ENCODE data around the gene ILF3. TPM values are rescaled to one million over a fixed set of nuclear protein-coding genes. Genes with fewer than 3 reads are reported as not detected.

The ILF3 gene
- total RNA-seq, 1 donor from 2014 or later = 160 TPM

DNA sequence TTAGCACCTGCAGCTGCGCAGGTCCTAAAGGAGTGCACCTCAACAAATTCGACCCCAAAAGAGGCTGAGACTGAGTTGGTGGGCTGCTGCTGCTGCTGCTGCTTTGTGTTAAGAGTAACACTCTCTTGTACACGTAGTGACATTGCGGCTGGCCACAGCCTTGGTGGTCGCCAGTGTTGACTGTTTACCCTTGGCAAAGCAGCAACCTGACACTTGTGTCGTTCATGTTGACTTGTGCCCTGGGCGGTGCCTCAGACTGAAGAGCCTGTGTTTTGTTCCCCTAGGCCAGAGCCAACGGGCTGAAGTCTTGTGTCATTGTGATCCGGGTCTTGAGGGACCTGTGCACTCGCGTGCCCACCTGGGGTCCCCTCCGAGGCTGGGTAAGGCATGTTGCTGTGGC is 24.7 kb downstream of the ILF3 start:
- ATAC-seq = no peak

DNA sequence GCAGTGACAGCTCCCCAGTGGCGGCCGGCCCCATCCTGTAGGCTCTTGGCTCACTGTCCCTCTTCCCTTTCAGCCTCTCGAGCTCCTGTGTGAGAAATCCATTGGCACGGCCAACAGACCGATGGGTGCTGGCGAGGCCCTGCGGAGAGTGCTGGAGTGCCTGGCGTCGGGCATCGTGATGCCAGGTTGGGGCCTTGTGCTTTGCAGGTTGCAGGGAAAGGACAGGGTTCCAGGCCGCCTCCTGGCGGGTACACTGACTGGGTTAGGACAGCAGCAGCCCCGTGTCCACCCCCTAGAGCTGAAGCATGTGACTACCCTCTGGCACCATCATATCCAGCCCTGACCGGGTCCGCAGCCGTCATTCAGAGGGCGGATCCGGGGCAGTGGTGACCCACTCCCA is 25.6 kb downstream of the ILF3 start:
- no peak for ATAC-seq

DNA sequence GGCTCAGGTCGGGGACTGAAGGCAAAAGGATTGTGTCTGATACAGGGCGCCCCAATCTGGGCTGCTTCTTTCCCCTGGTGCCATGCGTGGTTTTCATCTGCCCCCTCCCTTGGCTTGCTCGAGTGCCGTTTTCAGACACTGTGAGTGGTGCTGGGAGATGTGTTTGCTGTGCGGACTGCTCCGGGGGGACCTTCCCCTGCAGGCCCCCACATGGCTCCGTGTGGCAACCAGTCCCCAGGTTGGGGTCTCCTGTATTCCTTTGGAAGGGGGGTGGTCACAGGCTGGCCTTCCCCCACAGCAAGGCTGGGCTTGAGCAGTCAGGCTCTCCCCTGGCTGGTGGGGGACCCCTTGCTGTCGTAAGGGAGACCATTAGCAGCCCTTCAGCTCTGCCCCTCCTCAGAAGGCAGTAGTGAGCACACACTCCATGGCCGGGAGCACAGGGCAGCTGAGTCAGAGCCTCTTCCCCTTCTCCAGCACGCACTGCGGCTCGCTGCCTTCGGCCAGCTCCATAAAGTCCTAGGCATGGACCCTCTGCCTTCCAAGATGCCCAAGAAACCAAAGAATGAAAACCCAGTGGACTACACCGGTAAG is 26.5 kb downstream of the ILF3 start:
- no peak for ATAC-seq

DNA sequence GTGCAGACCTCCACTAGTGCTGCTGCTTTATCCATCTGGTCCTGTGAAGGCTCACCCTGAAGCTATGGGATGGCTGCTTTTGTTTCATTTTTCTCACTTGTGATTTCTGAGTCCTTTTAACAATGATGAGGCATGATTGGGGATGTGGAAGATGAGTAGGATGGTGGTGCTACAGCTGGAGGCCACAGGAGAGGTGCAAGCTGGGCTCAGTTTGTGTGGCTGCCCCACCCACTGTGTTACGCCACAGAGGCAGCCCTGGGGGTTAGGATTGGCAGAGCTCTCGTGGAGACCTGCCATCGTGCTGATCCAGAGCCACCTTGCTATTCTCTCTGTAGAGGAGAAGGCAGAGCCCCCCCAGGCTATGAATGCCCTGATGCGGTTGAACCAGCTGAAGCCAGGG is 27.5 kb downstream of the ILF3 start:
- ATAC-seq = peak; percentile 37

DNA sequence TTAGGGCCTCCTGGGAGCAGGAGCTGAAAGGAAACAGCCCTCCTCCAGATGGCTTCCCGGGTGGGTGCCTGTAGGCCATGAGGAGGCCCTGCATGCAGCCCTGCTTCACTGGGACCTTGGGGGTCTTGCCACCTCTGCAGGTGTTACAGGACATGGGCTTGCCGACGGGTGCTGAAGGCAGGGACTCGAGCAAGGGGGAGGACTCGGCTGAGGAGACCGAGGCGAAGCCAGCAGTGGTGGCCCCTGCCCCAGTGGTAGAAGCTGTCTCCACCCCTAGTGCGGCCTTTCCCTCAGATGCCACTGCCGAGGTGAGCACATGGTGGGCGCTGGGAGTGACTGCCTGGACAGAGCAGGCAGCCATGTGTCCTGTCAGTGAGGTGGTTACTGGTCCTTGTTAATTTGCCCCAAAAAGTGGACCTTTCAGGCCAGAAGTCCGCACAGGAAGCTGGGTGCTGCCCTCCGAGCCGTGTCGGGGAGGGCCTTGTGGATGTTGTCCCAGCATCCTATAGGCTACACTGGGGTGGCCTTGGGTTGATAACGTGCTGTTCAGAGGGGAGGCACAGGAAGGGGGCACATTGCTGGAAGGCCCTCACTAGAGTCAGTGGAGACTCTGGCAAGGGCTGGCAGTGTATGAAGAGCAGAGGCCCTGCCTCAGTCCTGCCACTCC is 28.4 kb downstream of the ILF3 start:
- no peak for ATAC-seq

DNA sequence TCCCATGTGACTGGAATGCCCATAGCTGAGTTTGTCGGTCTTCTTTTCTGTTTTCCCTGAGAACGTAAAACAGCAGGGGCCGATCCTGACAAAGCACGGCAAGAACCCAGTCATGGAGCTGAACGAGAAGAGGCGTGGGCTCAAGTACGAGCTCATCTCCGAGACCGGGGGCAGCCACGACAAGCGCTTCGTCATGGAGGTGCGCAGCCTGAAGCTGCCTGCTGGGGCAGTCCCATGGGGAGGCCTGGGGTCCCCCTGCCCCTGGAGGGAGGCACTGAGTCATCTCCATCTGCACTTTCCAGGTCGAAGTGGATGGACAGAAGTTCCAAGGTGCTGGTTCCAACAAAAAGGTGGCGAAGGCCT is 28.9 kb downstream of the ILF3 start:
- no peak for ATAC-seq

DNA sequence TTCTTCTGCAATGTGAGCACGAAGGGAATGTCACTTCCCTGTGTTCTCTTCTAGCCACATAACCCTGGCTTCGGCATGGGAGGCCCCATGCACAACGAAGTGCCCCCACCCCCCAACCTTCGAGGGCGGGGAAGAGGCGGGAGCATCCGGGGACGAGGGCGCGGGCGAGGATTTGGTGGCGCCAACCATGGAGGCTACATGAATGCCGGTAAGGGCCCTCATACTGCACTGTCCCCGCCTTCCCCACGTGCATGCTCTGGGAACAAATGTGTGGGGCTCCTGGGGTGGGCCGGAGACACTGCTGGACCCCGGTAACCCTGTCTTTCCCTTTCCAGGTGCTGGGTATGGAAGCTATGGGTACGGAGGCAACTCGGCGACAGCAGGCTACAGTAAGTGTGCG is 29.4 kb downstream of the ILF3 start:
- no peak for ATAC-seq

DNA sequence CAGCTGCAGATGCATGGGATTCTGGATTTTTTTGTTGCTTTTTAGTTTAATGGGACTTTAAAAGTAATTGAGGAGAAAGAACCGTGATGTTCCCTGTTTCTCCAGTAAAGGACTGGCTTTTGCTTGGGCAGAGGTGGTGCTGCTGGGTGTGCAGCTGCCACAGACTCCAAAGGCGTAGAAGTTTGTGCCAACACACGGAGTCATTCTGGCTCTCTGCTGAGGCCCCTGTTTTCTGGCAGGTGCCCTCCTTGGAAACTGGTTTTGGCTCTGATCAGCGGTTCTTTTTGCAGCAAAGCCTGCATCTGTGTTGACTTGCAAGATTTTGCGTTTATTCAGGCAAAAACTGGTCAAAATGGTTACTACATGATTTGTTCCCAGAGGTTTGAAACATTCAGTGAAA is 31.1 kb downstream of the ILF3 start:
- ATAC-seq = no peak

DNA sequence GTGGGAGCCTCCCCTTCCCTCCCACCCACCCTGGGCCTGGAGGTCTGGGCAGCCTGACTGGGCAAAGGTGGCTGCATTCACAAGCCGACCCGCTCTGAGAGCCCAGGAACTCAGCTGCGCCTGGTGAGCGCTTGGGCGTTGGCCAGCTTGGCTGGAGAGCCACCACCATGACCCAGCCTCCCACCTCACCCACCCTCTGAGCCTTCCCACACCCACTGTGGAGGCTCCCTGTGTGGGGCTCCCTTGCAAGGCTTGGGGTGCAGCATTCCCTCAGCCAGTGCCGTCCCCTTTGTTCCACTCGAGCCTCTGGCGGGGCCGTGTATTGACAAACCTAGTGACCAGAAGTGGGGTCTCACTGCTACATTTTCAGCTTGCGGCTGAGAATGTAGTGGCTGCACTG is 32.0 kb downstream of the ILF3 start:
- no peak for ATAC-seq

DNA sequence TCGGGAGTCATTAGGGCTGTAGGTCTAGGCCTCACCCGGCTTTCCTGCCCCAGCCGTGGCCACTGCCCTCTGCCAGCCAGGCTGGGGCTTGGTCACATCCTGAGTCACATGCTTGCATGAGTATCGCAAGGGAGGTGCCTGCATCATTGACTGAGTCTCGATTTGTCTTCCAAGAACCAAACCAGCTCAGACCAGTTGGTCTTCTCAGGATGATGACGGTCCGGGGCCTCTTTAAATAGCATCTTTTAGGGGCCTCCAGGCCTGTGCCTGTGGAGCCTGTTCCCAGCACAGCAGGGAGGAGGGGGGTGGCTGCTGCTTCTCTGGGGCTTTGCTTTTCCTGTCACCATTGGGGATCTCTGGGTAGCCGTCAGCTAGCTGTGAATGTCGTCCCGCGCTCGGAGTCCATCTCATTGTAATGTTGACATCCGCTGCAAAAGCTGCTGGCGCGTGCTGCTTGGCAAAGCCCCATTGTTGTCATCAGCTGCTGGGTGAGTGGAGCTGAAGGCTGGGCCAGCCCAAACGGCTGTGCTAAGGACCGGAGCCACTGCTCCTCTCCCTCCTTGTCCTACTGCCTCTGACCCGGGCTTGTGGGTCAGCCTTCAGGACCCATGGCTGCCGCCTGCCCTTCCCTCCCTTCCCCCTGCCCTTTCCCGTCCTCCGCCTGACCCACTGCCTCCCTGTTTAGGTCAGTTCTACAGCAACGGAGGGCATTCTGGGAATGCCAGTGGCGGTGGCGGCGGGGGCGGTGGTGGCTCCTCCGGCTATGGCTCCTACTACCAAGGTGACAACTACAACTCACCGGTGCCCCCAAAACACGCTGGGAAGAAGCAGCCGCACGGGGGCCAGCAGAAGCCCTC is 32.7 kb downstream of the ILF3 start:
- peak; percentile 85 for ATAC-seq

DNA sequence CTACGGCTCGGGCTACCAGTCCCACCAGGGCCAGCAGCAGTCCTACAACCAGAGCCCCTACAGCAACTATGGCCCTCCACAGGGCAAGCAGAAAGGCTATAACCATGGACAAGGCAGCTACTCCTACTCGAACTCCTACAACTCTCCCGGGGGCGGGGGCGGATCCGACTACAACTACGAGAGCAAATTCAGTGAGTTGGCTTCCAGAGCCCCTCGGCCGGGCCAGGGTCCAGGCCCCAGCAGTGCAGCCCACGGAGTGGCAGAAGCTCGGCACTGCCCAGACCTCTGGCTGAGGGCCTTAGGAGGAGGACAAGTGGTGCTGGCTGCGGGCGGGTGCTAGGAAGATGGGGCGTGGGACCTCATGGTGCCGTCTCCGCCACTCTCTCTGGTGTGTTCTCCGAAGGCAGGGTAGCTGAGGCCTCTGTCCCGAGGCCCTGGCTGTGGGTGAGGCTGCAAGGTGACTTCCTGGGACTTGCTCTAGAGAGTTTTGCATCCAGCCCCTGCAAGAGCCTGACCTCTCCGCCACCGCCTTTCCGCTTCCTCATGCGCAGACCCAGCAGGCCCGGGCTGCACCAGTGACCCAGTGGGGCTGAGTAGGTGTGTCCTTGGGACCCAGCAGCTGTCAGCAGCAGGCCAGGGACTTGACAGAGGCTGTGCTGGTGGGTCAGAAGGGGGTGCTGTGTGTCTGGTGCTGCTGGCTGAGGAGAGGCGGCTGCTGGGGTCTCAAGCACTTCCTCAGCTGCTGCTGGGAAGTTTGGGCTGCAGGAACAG is 33.6 kb downstream of the ILF3 start:
- no peak for ATAC-seq

DNA sequence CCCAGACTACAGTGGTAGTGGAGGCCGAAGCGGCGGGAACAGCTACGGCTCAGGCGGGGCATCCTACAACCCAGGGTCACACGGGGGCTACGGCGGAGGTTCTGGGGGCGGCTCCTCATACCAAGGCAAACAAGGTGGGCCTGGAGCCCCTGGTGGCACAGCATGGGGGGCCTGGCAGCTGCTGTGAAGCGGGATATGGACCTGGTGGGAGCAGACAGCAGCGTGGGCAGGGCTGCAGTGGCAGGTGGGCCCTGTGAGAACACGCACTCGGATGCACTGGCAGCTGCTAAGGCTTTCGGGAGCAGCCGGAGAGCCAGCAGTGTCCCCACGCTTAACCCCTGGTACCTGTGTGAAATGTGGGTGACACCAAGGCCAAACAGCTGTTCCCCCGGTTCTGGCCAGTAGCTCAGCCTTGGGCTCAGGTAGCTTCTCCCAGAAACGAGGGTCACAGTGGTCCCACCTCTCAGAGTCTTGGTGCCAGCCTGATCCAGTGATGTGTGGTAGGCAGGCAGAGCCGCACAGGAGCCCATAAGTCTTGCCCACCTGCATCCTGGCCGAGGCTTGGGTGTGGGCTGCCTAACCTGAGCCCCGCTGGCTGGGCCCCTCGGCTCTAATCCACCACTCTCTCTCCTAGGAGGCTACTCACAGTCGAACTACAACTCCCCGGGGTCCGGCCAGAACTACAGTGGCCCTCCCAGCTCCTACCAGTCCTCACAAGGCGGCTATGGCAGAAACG is 34.6 kb downstream of the ILF3 start:
- no peak for ATAC-seq

DNA sequence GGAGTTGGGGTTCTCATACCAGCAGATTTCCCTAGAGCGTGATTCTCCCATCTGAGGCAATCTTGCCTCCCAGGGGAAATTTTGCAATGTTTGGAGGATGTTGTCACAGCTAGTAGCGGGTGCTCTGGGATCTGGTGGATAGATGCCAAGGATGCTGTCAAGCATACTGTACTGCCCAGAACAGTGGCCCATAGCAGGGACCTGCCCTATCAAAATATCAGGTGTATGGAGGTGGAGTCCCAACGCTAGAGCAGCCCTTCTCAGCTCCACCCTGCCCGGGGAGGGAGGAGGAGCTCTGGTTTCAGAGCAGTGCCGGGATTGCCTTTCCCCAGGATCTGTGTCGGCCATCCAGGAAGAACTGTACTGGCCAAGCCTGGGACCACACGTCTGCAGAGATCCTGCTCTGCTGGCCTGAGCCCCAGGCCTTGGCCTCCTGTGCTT is 36.2 kb downstream of the ILF3 start:
- ATAC-seq = no peak

DNA sequence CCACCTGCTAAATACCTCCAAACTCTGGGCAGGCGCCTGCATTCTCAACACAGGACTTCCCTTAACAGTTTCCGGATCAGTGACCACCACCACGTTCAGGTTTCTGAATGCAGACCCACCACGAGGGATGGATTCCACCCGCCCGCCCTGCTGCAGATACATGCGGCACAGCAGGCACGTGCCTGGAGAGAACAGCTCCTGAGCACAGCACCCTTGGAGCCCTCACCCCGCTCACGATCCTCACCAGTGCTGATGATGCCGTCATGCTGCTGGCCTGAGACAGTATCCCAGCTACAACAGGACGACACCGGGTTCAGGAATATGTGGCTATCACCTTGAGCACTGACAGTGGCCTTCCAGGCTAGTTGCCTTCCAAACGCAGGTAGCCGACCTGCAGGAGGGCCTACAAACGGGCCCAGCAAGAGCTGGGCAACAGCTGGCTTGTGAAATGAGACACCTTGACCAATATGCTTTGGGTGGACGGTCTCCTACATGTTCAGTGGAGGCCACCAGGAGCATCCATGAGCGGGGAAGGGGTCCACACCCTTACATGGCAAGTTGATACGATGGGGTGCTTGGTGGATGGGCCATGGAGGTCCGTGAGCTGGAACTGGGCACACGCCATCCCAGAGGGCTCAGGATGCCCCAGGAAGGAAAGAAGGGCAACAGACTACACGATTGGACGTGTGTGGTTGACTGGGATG is 37.2 kb downstream of the ILF3 start:
- ATAC-seq = no peak

DNA sequence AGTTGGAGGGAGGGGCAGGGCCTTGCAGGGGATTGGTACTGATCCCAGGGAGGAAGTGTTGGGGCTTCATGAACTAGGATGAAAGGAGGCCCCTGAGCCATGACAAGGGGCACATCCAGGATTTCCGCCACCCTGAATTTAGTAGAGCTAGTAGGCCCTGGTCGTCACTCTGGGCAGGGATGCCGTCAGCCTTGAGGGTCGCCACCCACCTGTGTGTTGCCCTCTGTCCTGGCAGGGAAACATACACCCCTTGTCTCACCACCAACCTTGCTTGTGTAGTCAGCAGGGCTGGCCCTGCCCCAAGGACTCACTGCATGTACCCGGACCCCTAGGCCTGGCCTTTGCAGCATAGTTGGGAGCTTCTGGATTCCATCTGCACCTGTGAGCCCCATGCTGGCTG is 37.7 kb downstream of the ILF3 start:
- no peak for ATAC-seq

DNA sequence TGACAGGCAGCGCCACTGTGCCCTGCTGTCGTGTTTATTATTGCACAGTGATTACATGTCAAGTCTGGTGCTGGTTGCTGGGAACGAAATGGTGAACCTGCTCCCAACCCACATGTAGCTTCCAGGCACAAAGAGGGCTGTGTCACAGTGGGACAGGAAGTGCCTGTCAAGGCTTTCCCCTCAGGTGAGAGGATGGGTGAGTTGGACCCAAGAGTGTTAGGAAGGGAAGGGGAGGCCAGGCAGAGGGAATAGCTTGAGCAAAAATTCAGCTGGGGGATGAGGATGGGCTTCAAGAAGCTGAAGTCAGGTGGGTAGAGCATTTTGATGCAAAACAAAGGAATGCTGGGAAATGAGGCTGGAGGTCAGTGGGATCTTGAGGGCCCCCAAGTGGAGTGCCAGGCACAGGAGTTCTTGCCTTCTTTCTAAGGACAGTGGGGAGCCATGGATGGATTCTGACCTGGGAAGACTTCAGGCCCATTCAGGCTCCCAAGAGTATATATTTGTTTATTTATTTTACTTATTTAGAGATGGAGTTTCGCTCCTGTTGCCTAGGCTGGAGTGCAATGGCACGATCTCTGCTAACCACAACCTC is 38.6 kb downstream of the ILF3 start:
- no peak for ATAC-seq

DNA sequence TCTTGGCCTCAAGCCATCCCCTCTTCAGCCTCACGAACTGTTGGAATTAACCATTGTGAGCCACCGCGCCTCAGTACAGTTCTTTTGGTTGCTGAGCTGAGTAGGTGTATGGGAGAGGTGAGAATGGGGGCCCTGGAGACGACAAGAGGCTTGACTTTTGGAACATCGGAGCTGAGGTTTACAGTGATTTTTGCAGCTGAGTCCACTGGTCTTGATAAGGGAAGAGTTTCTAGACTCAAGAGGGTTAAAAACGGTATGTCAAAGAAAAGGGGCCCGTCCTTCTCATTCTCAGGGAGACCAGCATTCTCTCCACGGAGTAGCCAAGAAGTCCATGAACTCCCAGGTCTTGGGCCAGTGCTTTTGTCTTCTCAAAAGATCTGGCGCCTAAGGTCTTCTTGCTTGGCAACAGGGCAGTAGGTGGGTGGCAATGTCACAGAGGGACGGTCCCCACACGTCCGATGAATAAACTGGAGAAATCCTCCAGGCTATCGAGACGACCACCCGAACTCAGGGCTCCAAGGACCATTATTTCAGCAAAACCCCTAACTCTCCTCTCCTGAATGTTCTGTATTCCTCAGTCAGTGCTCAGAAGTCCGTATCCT is 40.7 kb downstream of the ILF3 start:
- ATAC-seq = no peak

DNA sequence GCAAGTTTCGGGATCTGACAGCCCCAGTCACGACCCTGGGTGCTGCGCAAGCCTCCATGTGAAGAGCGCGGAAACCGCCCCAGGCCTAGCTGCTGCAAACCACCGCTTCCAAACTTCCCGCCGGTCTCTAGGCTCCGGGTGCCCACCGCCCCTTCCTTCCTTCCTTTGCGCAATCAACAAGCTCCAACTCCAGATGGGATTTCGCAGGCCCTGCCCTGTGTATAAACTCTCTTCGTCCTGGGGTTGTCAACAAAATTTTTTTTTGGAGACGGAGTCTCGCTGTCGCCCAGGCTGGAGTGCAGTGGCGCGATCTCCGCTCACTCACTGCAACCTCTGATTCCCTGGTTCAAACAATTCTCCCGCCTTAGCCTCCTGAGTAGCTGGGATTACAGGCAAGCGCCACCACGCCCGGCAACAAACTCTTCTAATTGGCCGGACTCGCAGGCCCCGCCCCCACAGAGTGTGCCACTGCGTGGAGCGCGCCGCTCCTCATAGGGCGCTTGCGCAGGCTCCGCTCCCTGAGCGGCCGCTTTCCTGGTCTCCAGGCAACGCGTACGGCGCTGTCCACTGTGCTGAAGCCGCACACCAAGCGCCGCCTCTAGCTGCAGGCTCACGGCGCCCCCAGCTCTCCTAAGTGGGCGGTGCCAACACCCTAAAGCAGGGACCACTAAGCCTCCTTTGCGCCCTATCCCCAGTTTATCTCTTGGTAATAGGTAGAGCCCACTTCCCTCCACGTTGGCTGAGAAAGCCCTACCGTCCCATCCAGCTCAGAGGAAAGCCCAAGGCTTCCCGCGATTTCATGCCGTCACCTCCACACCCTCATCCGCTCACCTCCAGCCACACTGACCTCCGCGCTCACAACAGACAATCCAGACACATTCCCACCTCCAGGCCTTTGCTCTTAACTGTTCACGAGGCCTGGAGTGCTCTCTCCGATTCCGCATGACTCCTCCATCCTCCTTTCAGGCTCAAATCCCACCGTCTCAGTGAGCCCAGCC is 41.6 kb downstream of the ILF3 start:
- peak; percentile 98 for ATAC-seq

DNA sequence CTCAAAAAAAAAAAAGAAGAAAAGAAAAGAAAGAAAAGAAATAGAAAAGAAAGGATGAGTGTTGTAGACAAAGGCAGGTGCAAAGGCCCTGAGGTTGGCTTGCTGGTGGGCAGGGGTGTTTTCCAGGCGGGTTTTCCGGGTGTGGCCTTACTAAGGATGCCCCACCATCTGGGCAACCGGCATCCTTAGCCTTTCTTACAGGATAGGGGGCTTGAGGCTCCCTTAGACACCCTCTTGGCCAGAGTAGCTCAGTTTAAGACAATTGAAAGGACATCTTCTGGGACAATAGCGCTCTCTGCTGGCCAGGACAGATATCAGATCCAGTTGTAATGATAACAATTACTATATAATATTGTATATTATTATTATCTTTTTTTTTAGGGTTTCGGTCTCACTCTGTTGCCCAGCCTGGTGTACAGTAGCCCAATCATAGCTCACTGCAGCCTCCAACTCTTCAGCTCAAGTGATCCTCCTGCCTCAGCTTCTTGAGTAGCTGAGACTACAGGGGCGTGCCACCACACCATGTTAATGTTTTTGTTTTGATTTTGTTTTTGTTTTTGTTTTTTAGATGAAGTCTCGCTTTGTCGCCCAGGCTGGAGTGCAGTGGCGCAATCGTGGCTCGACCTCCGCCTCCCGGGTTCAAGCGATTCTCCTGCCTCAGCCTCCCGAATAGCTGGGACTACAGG is 45.6 kb downstream of the ILF3 start:
- peak; percentile 23 for ATAC-seq

Measured in esophagus mucosa (tissue), 1 donor.